ENCODE measurements around the gene MYMK. TPM values are rescaled to one million over a fixed set of nuclear protein-coding genes. Genes with fewer than 3 reads are reported as not detected.

MYMK gene
- total and polyA plus RNA-seq, 2 of the 8 experiments (the other 6 are each of a cell fraction or from before 2014, with no cell fraction given), result not detected

- H3K79me2 ChIP-seq (ENCODE audit: control insufficient read depth in 1 of 2, insufficient read depth in 2 of 2, low read length in 2 of 2), result no peaks in the 10 kb centered on the region
- H2BK5ac ChIP-seq (ENCODE audit: low read depth, low read length), result no peak overlapping the region
- TF ChIP-seq HDAC2 (IDR thresholded peaks at IDR 0.05; ENCODE audit: borderline replicate concordance in 1 of 2, low read depth in 2 of 2, low read length in 2 of 2) (no peak), SP4 (IDR thresholded peaks at IDR 0.05; ENCODE audit: low read length) (no peak)
- DNase-seq (ENCODE audit: low read depth in 1 of 2, low spot score in 2 of 2), result no peak
- H2BK20ac ChIP-seq (ENCODE audit: low read length), result no peak overlapping the region
- H4K91ac ChIP-seq (replicated peaks; ENCODE audit: insufficient read length, low read length), result no peak overlapping the region
- H3K23ac ChIP-seq (ENCODE audit: insufficient read length), result no peak overlapping the region
- CTCF ChIA-PET (ENCODE audit: partially characterized antibody), result interaction anchor here (1.5 to 2.2 kb wide), 2 partner anchors 17 to 189 kb away, joined by 4 to 12 read pairs; no protein-coding TSS in a partner anchor
- H3K9me3 ChIP-seq (ENCODE audit: insufficient read depth in 2 of 2, low read depth in 1 of 2, low read length in 1 of 2), result no peaks in the 10 kb centered on the region
- no peak overlapping the region for H3K18ac ChIP-seq (ENCODE audit: extremely low read depth, low read length)
- no peak overlapping the region for H2BK15ac ChIP-seq (ENCODE audit: low read length)
- H3K4me3 ChIP-seq (ENCODE audit: extremely low read depth in 1 of 4, insufficient read depth in 2 of 4, low read depth in 3 of 4, low read length in 4 of 4), result no peak overlapping the region
- H2AK5ac ChIP-seq (ENCODE audit: low read depth, low read length), result no peak overlapping the region
- H4K20me1 ChIP-seq (replicated peaks in 1 of 2; ENCODE audit: control insufficient read depth in 1 of 2, insufficient read depth in 2 of 2, low read length in 2 of 2), result no peaks in the 10 kb centered on the region
- no peak overlapping the region for H4K5ac ChIP-seq (ENCODE audit: insufficient read length, low read depth, low read length)
- no peak overlapping the region for H3K9ac ChIP-seq (replicated peaks in 1 of 4; ENCODE audit: extremely low read depth in 1 of 4, low read depth in 3 of 4, low read length in 3 of 4)
- POLR2A ChIA-PET (ENCODE audit: partially characterized antibody), result interaction anchor here (1.1 kb wide), 1 partner anchor 9 kb away, joined by 5 read pairs; no protein-coding TSS in a partner anchor
- peak overlapping the region; percentile 27; the same call in 1 of the 2 replicates for H2BK12ac ChIP-seq (ENCODE audit: low read depth, low read length)
- H4K8ac ChIP-seq (ENCODE audit: extremely low read depth, insufficient read depth, low read length), result no peak overlapping the region
- peaks cover 0 to 47% (median 23%) of the 10 kb centered on the region in 4 experiments; a peak in 6 of 7 replicates for H3K4me1 ChIP-seq (replicated peaks in 1 of 4; ENCODE audit: control insufficient read depth in 3 of 4, insufficient read depth in 4 of 4, low read length in 3 of 4)
- no peaks in the 10 kb centered on the region for H3K36me3 ChIP-seq (ENCODE audit: control insufficient read depth in 2 of 4, insufficient read depth in 4 of 4, low read length in 3 of 4)
- H3K27ac ChIP-seq (ENCODE audit: low read depth, low read length), result no peak overlapping the region
- no peak overlapping the region for H3K56ac ChIP-seq (replicated peaks; ENCODE audit: insufficient read length, low read depth, low read length)
- H3K79me1 ChIP-seq (ENCODE audit: low read depth, low read length), result no peaks in the 10 kb centered on the region
- no peak overlapping the region for H3K14ac ChIP-seq (ENCODE audit: insufficient read length)
- no peak overlapping the region for H2AFZ ChIP-seq (ENCODE audit: low read length)
- no peak for FAIRE-seq
- 99% methylated on average over 11 of the region's 16 CpGs; no CpG with 5 or more reads in 1 of the 2 experiments for WGBS, 2 experiments (ENCODE audit: extremely low coverage in 1 of 2, insufficient coverage in 1 of 2, insufficient read length in 1 of 2, insufficient replicate concordance in 2 of 2, low coverage in 1 of 2, low lambda C conversion rate in 2 of 2, missing lambda C conversion rate in 1 of 2)
- no peak overlapping the region for H3K4ac ChIP-seq (replicated peaks; ENCODE audit: insufficient read length, low read depth, low read length)
- H3K27me3 ChIP-seq (replicated peaks in 1 of 4; ENCODE audit: control insufficient read depth in 3 of 4, extremely low read depth in 1 of 4, insufficient read depth in 3 of 4, low read length in 3 of 4), result peaks cover 0 to 27% (median 20%) of the 10 kb centered on the region in 4 experiments; a peak in 6 of 7 replicates
- no peak overlapping the region for H2BK120ac ChIP-seq (replicated peaks; ENCODE audit: low read depth, low read length)
- H3K4me2 ChIP-seq (ENCODE audit: insufficient read depth in 1 of 2, low read depth in 2 of 2, low read length in 2 of 2), result no peak overlapping the region
- H3K23me2 ChIP-seq (ENCODE audit: low read depth, low read length), result peaks cover 2% of the 10 kb centered on the region; the same call in 1 of the 2 replicates
These were observed 12.5 kb upstream of the MYMK start for GRCh38 chr9:133537257-133537656.
